ENCODE results near the gene KPNA5.

DNA sequence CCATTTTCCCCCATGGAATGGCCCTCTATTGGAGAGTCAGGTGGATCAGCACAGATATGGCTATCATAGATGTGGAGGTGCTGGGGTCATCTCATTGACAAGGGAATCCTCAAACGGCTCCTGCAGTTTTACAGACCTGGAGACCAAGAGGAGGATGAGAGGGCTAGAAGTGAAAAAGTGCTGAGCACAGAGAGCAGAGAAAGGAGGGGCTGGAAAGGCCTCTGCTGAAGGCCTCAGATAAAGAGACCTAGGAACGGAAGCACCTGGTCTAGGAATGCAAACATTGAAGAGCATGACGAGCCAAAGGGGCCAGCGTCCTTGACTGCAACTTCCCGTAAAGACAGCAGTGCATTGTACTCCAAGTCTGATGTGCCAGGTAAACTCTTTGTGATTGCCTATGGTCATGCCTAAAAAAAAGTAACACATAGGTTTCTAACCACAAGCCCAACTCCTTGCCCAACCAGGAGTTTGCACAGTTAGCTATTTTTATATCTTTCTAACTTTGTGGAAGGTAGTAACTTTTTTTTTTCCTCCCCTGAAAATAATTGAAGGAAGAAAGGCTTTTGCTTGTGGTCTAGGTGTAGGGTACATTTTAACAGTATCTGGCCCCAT, 49.5 kb upstream of the KPNA5 start:
- TF ChIP-seq, protein P1, sequence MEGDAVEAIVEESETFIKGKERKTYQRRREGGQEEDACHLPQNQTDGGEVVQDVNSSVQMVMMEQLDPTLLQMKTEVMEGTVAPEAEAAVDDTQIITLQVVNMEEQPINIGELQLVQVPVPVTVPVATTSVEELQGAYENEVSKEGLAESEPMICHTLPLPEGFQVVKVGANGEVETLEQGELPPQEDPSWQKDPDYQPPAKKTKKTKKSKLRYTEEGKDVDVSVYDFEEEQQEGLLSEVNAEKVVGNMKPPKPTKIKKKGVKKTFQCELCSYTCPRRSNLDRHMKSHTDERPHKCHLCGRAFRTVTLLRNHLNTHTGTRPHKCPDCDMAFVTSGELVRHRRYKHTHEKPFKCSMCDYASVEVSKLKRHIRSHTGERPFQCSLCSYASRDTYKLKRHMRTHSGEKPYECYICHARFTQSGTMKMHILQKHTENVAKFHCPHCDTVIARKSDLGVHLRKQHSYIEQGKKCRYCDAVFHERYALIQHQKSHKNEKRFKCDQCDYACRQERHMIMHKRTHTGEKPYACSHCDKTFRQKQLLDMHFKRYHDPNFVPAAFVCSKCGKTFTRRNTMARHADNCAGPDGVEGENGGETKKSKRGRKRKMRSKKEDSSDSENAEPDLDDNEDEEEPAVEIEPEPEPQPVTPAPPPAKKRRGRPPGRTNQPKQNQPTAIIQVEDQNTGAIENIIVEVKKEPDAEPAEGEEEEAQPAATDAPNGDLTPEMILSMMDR (IDR thresholded peaks at IDR 0.05) = no peak
- TF ChIP-seq POLR2A (IDR thresholded peaks at IDR 0.05) = no peak
